Lower leg skin (tissue), 3 donors: Measurements from ENCODE around the gene ASIC3.

Experiments used
- POLR2A ChIP-seq, 2 donors: fragments of 450-650 bp; IDR thresholded peaks; one replicate each; pipeline ENCODE4 v1.6.1; 2016 to 2017; ENCODE audit warnings: antibody characterized with exemption in 2 of 2, mild to moderate bottlenecking in 1 of 2, moderate library complexity in 1 of 2
- TF ChIP-seq, protein P1 (sequence below), 3 donors: fragments of 450-650 bp; IDR thresholded peaks; one replicate each; pipeline ENCODE4 v1.5.1; 2016; ENCODE audit warnings: antibody characterized with exemption in 3 of 3, mild to moderate bottlenecking in 3 of 3, moderate library complexity in 2 of 3

DNA sequence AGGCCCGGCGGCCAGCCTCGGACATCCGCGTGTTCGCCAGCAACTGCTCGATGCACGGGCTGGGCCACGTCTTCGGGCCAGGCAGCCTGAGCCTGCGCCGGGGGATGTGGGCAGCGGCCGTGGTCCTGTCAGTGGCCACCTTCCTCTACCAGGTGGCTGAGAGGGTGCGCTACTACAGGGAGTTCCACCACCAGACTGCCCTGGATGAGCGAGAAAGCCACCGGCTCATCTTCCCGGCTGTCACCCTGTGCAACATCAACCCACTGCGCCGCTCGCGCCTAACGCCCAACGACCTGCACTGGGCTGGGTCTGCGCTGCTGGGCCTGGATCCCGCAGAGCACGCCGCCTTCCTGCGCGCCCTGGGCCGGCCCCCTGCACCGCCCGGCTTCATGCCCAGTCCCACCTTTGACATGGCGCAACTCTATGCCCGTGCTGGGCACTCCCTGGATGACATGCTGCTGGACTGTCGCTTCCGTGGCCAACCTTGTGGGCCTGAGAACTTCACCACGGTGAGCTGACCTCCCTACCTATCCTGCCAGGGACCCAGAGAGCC is 656 bp downstream of the ASIC3 start:
- no peak for TF ChIP-seq POLR2A (IDR thresholded peaks at IDR 0.05)
- TF ChIP-seq, protein P1, sequence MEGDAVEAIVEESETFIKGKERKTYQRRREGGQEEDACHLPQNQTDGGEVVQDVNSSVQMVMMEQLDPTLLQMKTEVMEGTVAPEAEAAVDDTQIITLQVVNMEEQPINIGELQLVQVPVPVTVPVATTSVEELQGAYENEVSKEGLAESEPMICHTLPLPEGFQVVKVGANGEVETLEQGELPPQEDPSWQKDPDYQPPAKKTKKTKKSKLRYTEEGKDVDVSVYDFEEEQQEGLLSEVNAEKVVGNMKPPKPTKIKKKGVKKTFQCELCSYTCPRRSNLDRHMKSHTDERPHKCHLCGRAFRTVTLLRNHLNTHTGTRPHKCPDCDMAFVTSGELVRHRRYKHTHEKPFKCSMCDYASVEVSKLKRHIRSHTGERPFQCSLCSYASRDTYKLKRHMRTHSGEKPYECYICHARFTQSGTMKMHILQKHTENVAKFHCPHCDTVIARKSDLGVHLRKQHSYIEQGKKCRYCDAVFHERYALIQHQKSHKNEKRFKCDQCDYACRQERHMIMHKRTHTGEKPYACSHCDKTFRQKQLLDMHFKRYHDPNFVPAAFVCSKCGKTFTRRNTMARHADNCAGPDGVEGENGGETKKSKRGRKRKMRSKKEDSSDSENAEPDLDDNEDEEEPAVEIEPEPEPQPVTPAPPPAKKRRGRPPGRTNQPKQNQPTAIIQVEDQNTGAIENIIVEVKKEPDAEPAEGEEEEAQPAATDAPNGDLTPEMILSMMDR (IDR thresholded peaks at IDR 0.05), result no peak
